HepG2 (cell line): ENCODE data around the gene WDR27. TPM values are rescaled to one million over a fixed set of nuclear protein-coding genes. Genes with fewer than 3 reads are reported as not detected.

Experiments
- ATAC-seq: fragments of 200-7000 bp; cut with Tn5 transposase; 3 replicates; pipeline ENCODE4 v1.9.1; 2020; ENCODE audit warnings: mild to moderate bottlenecking, moderate library complexity
- BruUV-seq: library from RNA; stranded (reverse); fragments of 400-500 nt; replicated peaks from 2 replicates; lab custom pipeline; 2021; lab: Mats Ljungman, UMichigan
- CTCF ChIA-PET: fragments of 300-600 bp; formaldehyde crosslinking; extraction: SDS; loops from one replicate; lab custom pipeline; 2021; ENCODE audit warnings: low total read pairs, inconsistent platforms, low intra/inter-chr PET ratio; lab: Yijun Ruan, JAX
- POLR2A ChIA-PET: fragments of 350-600 bp; sonication (Branson Sonifier 250); formaldehyde crosslinking; loops from one replicate; lab custom pipeline; 2020; ENCODE audit warnings: antibody characterized with exemption, inconsistent platforms; lab: Yijun Ruan, JAX
- DNase-seq: peaks from one replicate; pipeline ENCODE4 v3.0.0-alpha.2; 2015; ENCODE audit warnings: low spot score
- FAIRE-seq: peaks from 3 replicates; lab custom pipeline; 2011; peaks lifted over from hg19 to GRCh38; lab: Jason Lieb, UNC
- H2AFZ ChIP-seq: one replicate; pipeline ENCODE4 v1.6.1; 2011; ENCODE audit warnings: low read length, inconsistent platforms
- H3K27ac ChIP-seq: fragments of 300-600 bp; 3 replicates; pipeline ENCODE4 v1.8.0; 2011; ENCODE audit warnings: mixed run types, mild to moderate bottlenecking, mixed read lengths, low read length, inconsistent platforms; ENCODE audit not compliant: insufficient read depth; ENCODE audit errors: extremely low read length
- H3K27me3 ChIP-seq, 2 experiments: fragments of 200-600 bp in 1 of 2; 2 replicates in 1 of 2; 3 replicates in 1 of 2; pipeline versions ENCODE4 v1.6.0 to v1.8.0; 2011; ENCODE audit warnings: low read length in 2 of 2, mild to moderate bottlenecking in 2 of 2, moderate library complexity in 2 of 2, inconsistent platforms in 1 of 2; ENCODE audit not compliant: insufficient read depth in 2 of 2, control insufficient read depth in 1 of 2
- H3K36me3 ChIP-seq, 2 experiments: fragments of 200-600 bp in 1 of 2; replicated peaks in 1 of 2; 2 replicates in 1 of 2; 3 replicates in 1 of 2; pipeline versions ENCODE4 v1.5.1 to v1.8.0; 2011; ENCODE audit warnings: low read length in 2 of 2, inconsistent platforms in 1 of 2; ENCODE audit not compliant: insufficient read depth in 2 of 2, control insufficient read depth in 1 of 2
- H3K4me1 ChIP-seq: 2 replicates; pipeline ENCODE4 v1.5.1; 2012; ENCODE audit warnings: low read length, inconsistent platforms; ENCODE audit not compliant: insufficient read depth
- H3K4me2 ChIP-seq: 2 replicates; pipeline ENCODE4 v1.6.0; 2011; ENCODE audit warnings: low read depth, low read length, inconsistent platforms
- H3K4me3 ChIP-seq, 3 experiments: fragments of 200-600 bp in 1 of 3; sonication (generic), shearing (Covaris generic) in 1 of 3; replicated peaks in 1 of 3; 2 replicates each; pipeline ENCODE4 v1.5.1; 2011 to 2016; ENCODE audit warnings: low read length in 3 of 3, inconsistent platforms in 2 of 3, low read depth in 2 of 3, mild to moderate bottlenecking in 2 of 3, control low read depth in 1 of 3, mixed read lengths in 1 of 3; ENCODE audit not compliant: insufficient read depth in 1 of 3
- H3K79me2 ChIP-seq: one replicate; pipeline ENCODE4 v1.6.1; 2011; ENCODE audit warnings: low read length, inconsistent platforms; ENCODE audit not compliant: insufficient read depth
- H3K9ac ChIP-seq: 2 replicates; pipeline ENCODE4 v1.6.0; 2011; ENCODE audit warnings: mild to moderate bottlenecking, low read depth, low read length, inconsistent platforms; ENCODE audit not compliant: insufficient read depth
- H3K9me3 ChIP-seq: 2 replicates; pipeline ENCODE4 v1.5.1; 2012; ENCODE audit warnings: mild to moderate bottlenecking, low read length
- H4K20me1 ChIP-seq: 2 replicates; pipeline ENCODE4 v1.6.0; 2011; ENCODE audit warnings: inconsistent platforms, mild to moderate bottlenecking, low read length, moderate library complexity; ENCODE audit not compliant: insufficient read depth
- ZNF18 ChIP-seq: sonication (generic); formaldehyde crosslinking; IDR thresholded peaks from 2 replicates; pipeline ENCODE4 v1.8.0; 2022; ENCODE audit warnings: mild to moderate bottlenecking, missing genetic modification reagents; ENCODE audit not compliant: insufficient replicate concordance
- ZNF7 ChIP-seq: IDR thresholded peaks from 2 replicates; pipeline ENCODE4 v1.6.1; 2016; ENCODE audit warnings: missing biosample characterization, missing genetic modification reagents
- ZZZ3 ChIP-seq: sonication (generic); formaldehyde crosslinking; IDR thresholded peaks from 2 replicates; pipeline ENCODE4 v1.4.0; 2020; ENCODE audit warnings: missing genetic modification reagents, mild to moderate bottlenecking, borderline replicate concordance
- WGBS: methylation state at CpG from one replicate; pipeline ENCODE4 v1.1.6; 2017; ENCODE audit warnings: low lambda C conversion rate; 5-methylcytosine and 5-hydroxymethylcytosine counted together
- in situ Hi-C: cut with HindIII; loops from 2 replicates; pipeline ENCODE4 v1.10.0; 2017; ENCODE audit warnings: low pct_unique_long_range_greater_than_20kb; ENCODE audit not compliant: extremely low pct_ligation_motif_present
- intact Hi-C: fragments of 100-400 bp; cut with micrococcal nuclease; formaldehyde crosslinking; loops from one replicate; pipeline ENCODE4 v1.10.0; 2022; ENCODE audit not compliant: unreplicated experiment
- polyA plus RNA-seq, 8 experiments: library from polyadenylated mRNA; depleted of rRNA in 3 of 8; stranded (reverse) in 7 of 8; unstranded in 1 of 8; fragments of >200 nt; fragmentation: Illumina TruSeq in 4 of 8; extraction: Trizol in 4 of 8; gene quantifications; 2 replicates each; pipeline versions ENCODE4 v1.2.1 to v1.2.3, GENCODE V29; 2011 to 2016; ENCODE audit warnings: low read depth in 4 of 8, missing spikeins in 1 of 8, mixed read lengths in 1 of 8; ENCODE audit not compliant: insufficient read depth in 1 of 8
- total RNA-seq, 5 experiments: library from RNA; depleted of rRNA; stranded (reverse); fragments of >200 nt; fragmentation: Illumina TruSeq; extraction: Trizol; gene quantifications; 2 replicates each; pipeline ENCODE4 v1.2.3, GENCODE V29; 2016; ENCODE audit warnings: low read depth in 1 of 5
- TF ChIP-seq, protein P1 (sequence below): sonication (generic); formaldehyde crosslinking; IDR thresholded peaks from 2 replicates; pipeline ENCODE4 v1.4.0; 2020; ENCODE audit warnings: missing genetic modification reagents

Gene WDR27
- total and polyA plus RNA-seq, 2 of the 13 experiments (the other 11 are each of a cell fraction or from before 2014, with no cell fraction given), result 34.1 to 80.3 TPM

GRCh38 chr6:169409742-169410312 lies 292.0 kb downstream of the WDR27 start:
- Histone ChIP-seq H3K4me1 (no peaks in the 10 kb centered on the region), H2AFZ (no peak overlapping the region), H4K20me1 (no peaks in the 10 kb centered on the region), H3K27me3 (peaks cover 0 to 19% of the 10 kb centered on the region in 2 experiments; a peak in 3 of 5 replicates), H3K36me3 (no peaks in the 10 kb centered on the region), H3K4me3 (no peak overlapping the region), H3K9ac (no peak overlapping the region), H3K9me3 (peaks cover 26% of the 10 kb centered on the region), H3K79me2 (no peaks in the 10 kb centered on the region), H3K4me2 (no peak overlapping the region), H3K27ac (no peak overlapping the region)
- DNase-seq (no peak), ATAC-seq (no peak), FAIRE-seq (no peak)
- WGBS, result 25% methylated on average over 4 of the region's 4 CpGs
- ChIA-PET POLR2A (no interaction called here), CTCF (no interaction called here)
- TF ChIP-seq, protein P1, sequence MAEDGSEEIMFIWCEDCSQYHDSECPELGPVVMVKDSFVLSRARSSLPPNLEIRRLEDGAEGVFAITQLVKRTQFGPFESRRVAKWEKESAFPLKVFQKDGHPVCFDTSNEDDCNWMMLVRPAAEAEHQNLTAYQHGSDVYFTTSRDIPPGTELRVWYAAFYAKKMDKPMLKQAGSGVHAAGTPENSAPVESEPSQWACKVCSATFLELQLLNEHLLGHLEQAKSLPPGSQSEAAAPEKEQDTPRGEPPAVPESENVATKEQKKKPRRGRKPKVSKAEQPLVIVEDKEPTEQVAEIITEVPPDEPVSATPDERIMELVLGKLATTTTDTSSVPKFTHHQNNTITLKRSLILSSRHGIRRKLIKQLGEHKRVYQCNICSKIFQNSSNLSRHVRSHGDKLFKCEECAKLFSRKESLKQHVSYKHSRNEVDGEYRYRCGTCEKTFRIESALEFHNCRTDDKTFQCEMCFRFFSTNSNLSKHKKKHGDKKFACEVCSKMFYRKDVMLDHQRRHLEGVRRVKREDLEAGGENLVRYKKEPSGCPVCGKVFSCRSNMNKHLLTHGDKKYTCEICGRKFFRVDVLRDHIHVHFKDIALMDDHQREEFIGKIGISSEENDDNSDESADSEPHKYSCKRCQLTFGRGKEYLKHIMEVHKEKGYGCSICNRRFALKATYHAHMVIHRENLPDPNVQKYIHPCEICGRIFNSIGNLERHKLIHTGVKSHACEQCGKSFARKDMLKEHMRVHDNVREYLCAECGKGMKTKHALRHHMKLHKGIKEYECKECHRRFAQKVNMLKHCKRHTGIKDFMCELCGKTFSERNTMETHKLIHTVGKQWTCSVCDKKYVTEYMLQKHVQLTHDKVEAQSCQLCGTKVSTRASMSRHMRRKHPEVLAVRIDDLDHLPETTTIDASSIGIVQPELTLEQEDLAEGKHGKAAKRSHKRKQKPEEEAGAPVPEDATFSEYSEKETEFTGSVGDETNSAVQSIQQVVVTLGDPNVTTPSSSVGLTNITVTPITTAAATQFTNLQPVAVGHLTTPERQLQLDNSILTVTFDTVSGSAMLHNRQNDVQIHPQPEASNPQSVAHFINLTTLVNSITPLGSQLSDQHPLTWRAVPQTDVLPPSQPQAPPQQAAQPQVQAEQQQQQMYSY (CRISPR knock-in tag), result no peak
- TF ChIP-seq ZNF7, result no peak
- no peak for TF ChIP-seq ZNF18 (CRISPR knock-in tag)
- TF ChIP-seq ZZZ3 (CRISPR knock-in tag), result no peak
- intact Hi-C loops (no loop called here), in situ Hi-C loops (no loop called here)
- BruUV-seq, result no TSS peak
